Sigmoid colon (tissue), 7 donors: ENCODE data around the gene GIT2. TPM values are rescaled to one million over a fixed set of nuclear protein-coding genes. Genes with fewer than 3 reads are reported as not detected.

Source experiments
- DNase-seq: peaks from one replicate; pipeline ENCODE4 v3.0.0-alpha.2; 2019
- H3K27ac ChIP-seq, 4 donors: fragments of 200-600 bp; sonication (generic); one replicate each; pipeline ENCODE4 v1.5.1; 2016 to 2019; ENCODE audit warnings: mild to moderate bottlenecking in 1 of 4
- H3K27me3 ChIP-seq, 3 donors: fragments of 200-600 bp; sonication (generic); one replicate each; pipeline ENCODE4 v1.5.1; 2019; ENCODE audit warnings: mild to moderate bottlenecking in 1 of 3
- H3K36me3 ChIP-seq, 4 donors: fragments of 200-600 bp; sonication (generic); one replicate each; pipeline ENCODE4 v1.5.1; 2016 to 2019
- H3K4me1 ChIP-seq, 4 donors: fragments of 200-600 bp; sonication (generic); one replicate each; pipeline ENCODE4 v1.5.1; 2017 to 2019
- H3K4me3 ChIP-seq, 4 donors: fragments of 200-600 bp; sonication (generic); one replicate each; pipeline ENCODE4 v1.5.1; 2017 to 2019; ENCODE audit warnings: mild to moderate bottlenecking in 2 of 4, moderate library complexity in 1 of 4
- H3K9me3 ChIP-seq, 4 donors: fragments of 200-600 bp in 3 of 4; sonication (generic) in 3 of 4; one replicate each; pipeline versions ENCODE4 v1.5.1 to v1.6.1; 2013 to 2019
- EP300 ChIP-seq, 4 donors: sonication (generic); formaldehyde crosslinking; IDR thresholded peaks; one replicate each; pipeline ENCODE4 v1.6.1; 2017; ENCODE audit warnings: antibody characterized with exemption in 4 of 4
- POLR2A ChIP-seq, 2 donors: fragments of 450-650 bp; IDR thresholded peaks; one replicate each; pipeline ENCODE4 v1.6.1; 2016; ENCODE audit warnings: antibody characterized with exemption in 2 of 2, mild to moderate bottlenecking in 2 of 2, moderate library complexity in 2 of 2
- POLR2AphosphoS5 ChIP-seq, 4 donors: sonication (generic); formaldehyde crosslinking; IDR thresholded peaks; one replicate each; pipeline ENCODE4 v1.6.1; 2017; ENCODE audit warnings: antibody characterized with exemption in 4 of 4
- WGBS, 2 donors: extraction: QIAGEN DNeasy Blood & Tissue Kit; methylation state at CpG; one replicate each; pipeline ENCODE4 v1.1.7; 2013; 5-methylcytosine and 5-hydroxymethylcytosine counted together
- intact Hi-C: fragments of 100-400 bp; cut with DNase I; formaldehyde crosslinking; loops from one replicate; pipeline ENCODE4 v1.15.1; 2023
- polyA plus RNA-seq, 3 donors: library from polyadenylated mRNA; stranded (reverse); fragments of 200-250 nt; gene quantifications; one replicate each; pipeline ENCODE4 v1.2.3, GENCODE V29; 2013
- total RNA-seq, 4 donors: library from RNA; depleted of rRNA; stranded (reverse); fragments of >200 nt; gene quantifications; one replicate each; pipeline ENCODE4 v1.1.0, GENCODE V29; 2016
- TF ChIP-seq, protein P1 (sequence below), 4 experiments: fragments of 450-650 bp in 3 of 4; fragments of 200-600 bp in 1 of 4; IDR thresholded peaks; one replicate each; pipeline ENCODE4 v1.5.1; 2016 to 2019; ENCODE audit warnings: antibody characterized with exemption in 4 of 4, mild to moderate bottlenecking in 3 of 4, moderate library complexity in 2 of 4
- donor health status: healthy with polysubstance abuse.
- donor health status: Bipolar disorder and iron deficiency.
- donor health status: healthy.

Gene GIT2
- total and polyA plus RNA-seq, 7 donors = 6.0 to 54.6 (median 26.7) TPM

DNA sequence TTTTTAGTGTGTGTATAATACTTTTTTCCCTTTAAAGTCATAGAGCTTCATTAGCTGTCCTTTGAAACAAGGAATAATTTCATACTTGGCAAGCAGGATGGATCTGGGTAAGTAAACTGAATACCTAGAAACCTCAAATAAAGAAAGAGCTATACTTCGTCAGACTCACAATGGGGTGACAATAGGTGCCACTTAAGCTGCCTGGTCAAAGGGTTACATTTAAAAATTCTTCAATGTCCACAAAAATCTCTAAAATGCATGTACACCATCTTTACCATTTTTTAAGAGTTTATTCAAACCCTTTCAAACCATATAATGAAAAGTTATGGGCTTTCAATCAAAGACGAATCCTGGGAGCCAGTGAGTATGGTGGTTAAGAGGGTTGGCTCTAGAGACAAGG lies 3.1 kb downstream of the GIT2 start:
- no peaks in the 10 kb centered on the region for H3K9me3 ChIP-seq
- intact Hi-C loops = loop anchor here (10.0 kb wide), 1 partner anchor 278 kb away; the partner anchor contains the start of gene FAM222A
- H3K4me1 ChIP-seq = peaks cover 0 to 47% (median 37%) of the 10 kb centered on the region in 4 donors
- no peak overlapping the region for H3K4me3 ChIP-seq
- no peak for TF ChIP-seq EP300 (IDR thresholded peaks at IDR 0.05)
- TF ChIP-seq, protein P1, sequence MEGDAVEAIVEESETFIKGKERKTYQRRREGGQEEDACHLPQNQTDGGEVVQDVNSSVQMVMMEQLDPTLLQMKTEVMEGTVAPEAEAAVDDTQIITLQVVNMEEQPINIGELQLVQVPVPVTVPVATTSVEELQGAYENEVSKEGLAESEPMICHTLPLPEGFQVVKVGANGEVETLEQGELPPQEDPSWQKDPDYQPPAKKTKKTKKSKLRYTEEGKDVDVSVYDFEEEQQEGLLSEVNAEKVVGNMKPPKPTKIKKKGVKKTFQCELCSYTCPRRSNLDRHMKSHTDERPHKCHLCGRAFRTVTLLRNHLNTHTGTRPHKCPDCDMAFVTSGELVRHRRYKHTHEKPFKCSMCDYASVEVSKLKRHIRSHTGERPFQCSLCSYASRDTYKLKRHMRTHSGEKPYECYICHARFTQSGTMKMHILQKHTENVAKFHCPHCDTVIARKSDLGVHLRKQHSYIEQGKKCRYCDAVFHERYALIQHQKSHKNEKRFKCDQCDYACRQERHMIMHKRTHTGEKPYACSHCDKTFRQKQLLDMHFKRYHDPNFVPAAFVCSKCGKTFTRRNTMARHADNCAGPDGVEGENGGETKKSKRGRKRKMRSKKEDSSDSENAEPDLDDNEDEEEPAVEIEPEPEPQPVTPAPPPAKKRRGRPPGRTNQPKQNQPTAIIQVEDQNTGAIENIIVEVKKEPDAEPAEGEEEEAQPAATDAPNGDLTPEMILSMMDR (IDR thresholded peaks at IDR 0.05) = no peak
- no peak for TF ChIP-seq POLR2A (IDR thresholded peaks at IDR 0.05)
- no peaks in the 10 kb centered on the region for H3K27me3 ChIP-seq
- H3K27ac ChIP-seq = no peak overlapping the region
- no peak for DNase-seq
- H3K36me3 ChIP-seq = peaks cover 3 to 35% (median 9%) of the 10 kb centered on the region in 4 donors
- 83 to 89% methylated on average over 2 of the region's 2 CpGs for WGBS, 2 donors

DNA sequence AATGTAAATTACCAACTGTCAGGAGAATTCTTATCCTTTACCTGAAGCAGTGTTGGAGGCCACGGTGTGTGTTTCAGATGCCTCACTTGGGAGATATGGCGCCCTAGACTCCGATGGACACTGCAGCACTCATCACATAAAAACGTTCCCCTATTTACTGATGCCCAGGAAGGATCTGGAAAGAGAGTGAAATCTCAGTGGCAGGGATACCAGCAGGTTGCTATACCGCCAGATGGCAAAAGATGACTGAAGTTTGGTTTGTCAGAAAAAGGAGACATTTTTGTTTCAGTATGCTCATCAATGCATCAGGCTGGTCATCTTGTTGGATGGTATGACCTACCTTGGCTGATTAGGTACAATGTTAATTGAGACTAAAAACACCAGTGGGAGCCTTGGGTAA lies 4.6 kb downstream of the GIT2 start:
- DNase-seq = no peak
- 94 to 96% methylated on average over 5 of the region's 5 CpGs for WGBS, 2 donors
- intact Hi-C loops = loop anchor here (10.0 kb wide), 1 partner anchor 277 kb away; the partner anchor contains the start of gene FAM222A
- H3K9me3 ChIP-seq = no peaks in the 10 kb centered on the region
- peaks cover 0 to 45% (median 36%) of the 10 kb centered on the region in 4 donors for H3K4me1 ChIP-seq
- no peaks in the 10 kb centered on the region for H3K27me3 ChIP-seq
- no peak for TF ChIP-seq EP300 (IDR thresholded peaks at IDR 0.05)
- no peak for TF ChIP-seq POLR2AphosphoS5 (IDR thresholded peaks at IDR 0.05)
- TF ChIP-seq POLR2A (IDR thresholded peaks at IDR 0.05) = no peak
- TF ChIP-seq, protein P1 (IDR thresholded peaks at IDR 0.05) = no peak
- H3K27ac ChIP-seq = no peak overlapping the region
- peaks cover 7 to 50% (median 21%) of the 10 kb centered on the region in 4 donors for H3K36me3 ChIP-seq
- H3K4me3 ChIP-seq = no peak overlapping the region

DNA sequence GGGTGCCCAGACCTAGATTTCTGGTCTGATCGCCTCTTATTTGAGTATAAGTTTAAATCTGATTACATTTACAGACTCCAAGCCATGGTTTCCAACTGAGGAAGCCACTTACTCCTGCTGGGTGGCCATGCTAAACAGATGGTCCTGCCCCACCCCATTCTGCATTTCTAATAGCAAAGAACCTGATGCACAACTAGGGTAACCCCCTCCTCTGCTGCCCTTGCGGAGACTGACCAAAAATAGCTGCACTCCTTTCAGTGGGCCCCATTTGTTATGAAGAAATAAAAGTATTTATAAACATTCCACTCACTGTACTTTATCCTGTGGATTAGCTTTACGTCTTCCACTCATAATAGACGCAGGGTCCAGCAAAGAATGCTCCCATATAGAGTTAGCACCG lies 6.8 kb downstream of the GIT2 start:
- intact Hi-C loops = no loop called here
- H3K4me3 ChIP-seq = no peak overlapping the region
- 75 to 85% methylated on average over 5 of the region's 5 CpGs for WGBS, 2 donors
- H3K36me3 ChIP-seq = peaks cover 10 to 72% (median 35%) of the 10 kb centered on the region in 4 donors
- H3K4me1 ChIP-seq = peaks cover 0 to 28% (median 21%) of the 10 kb centered on the region in 4 donors
- no peak for TF ChIP-seq EP300 (IDR thresholded peaks at IDR 0.05)
- no peak for TF ChIP-seq POLR2A (IDR thresholded peaks at IDR 0.05)
- no peak for TF ChIP-seq POLR2AphosphoS5 (IDR thresholded peaks at IDR 0.05)
- TF ChIP-seq, protein P1 (IDR thresholded peaks at IDR 0.05) = no peak
- H3K9me3 ChIP-seq = no peaks in the 10 kb centered on the region
- no peaks in the 10 kb centered on the region for H3K27me3 ChIP-seq
- H3K27ac ChIP-seq = peak overlapping the region in 3 of 4 donors; percentile 7 to 39 (median 30)
- no peak for DNase-seq

DNA sequence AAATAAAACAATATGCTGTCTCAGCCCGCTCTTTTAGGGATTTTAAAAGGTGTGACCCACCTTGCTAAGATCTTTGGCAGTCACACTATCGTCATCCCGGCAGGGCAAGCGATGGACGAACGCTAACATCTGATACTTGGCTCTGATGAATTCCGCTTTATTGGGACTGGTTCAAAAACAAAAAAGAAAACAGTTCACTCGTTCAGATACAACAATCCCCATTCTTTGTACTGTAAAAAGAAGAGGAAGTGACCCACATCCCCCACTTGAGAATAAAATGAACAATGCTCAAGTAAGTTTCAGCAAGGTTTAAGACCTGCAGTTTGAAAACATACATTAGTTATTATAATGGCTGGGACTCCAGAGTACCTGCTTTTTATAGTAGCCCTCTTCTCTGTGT lies 7.3 kb downstream of the GIT2 start:
- peaks cover 10 to 77% (median 38%) of the 10 kb centered on the region in 4 donors for H3K36me3 ChIP-seq
- intact Hi-C loops = no loop called here
- H3K27ac ChIP-seq = peak overlapping the region in 3 of 4 donors; percentile 7 to 39 (median 30)
- H3K4me3 ChIP-seq = no peak overlapping the region
- DNase-seq = no peak
- H3K27me3 ChIP-seq = no peaks in the 10 kb centered on the region
- TF ChIP-seq, protein P1 (IDR thresholded peaks at IDR 0.05) = no peak
- TF ChIP-seq POLR2AphosphoS5 (IDR thresholded peaks at IDR 0.05) (no peak), POLR2A (IDR thresholded peaks at IDR 0.05) (no peak), EP300 (IDR thresholded peaks at IDR 0.05) (no peak)
- 81 to 90% methylated on average over 8 of the region's 8 CpGs for WGBS, 2 donors
- H3K4me1 ChIP-seq = peaks cover 0 to 23% (median 17%) of the 10 kb centered on the region in 4 donors
- H3K9me3 ChIP-seq = no peaks in the 10 kb centered on the region

DNA sequence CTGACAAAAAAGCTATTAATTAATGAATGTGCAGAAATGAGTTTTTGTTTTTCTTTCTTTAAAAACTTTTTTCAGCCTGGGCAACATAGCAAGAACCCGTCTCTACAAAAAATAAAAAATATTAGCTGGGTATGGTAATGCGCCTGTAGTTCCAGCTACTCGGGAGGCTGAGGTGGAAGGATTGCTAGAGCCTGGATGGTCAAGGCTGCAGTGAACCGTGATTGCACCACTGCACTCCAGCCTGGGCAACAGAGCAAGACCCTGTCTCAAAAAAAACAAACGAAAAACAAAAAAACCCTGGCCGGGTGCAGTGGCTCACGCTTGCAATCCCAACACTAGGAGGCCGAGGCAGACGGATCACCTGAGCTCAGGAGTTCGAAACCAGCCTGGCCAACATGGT lies 7.9 kb downstream of the GIT2 start:
- intact Hi-C loops = no loop called here
- WGBS, 2 donors = 89 to 94% methylated on average over 10 of the region's 10 CpGs
- H3K27ac ChIP-seq = no peak overlapping the region
- no peaks in the 10 kb centered on the region for H3K9me3 ChIP-seq
- H3K4me3 ChIP-seq = no peak overlapping the region
- no peak for TF ChIP-seq EP300 (IDR thresholded peaks at IDR 0.05)
- TF ChIP-seq POLR2A (IDR thresholded peaks at IDR 0.05) = no peak
- no peak for TF ChIP-seq POLR2AphosphoS5 (IDR thresholded peaks at IDR 0.05)
- TF ChIP-seq, protein P1 (IDR thresholded peaks at IDR 0.05) = no peak
- no peaks in the 10 kb centered on the region for H3K27me3 ChIP-seq
- no peak for DNase-seq
- H3K36me3 ChIP-seq = peaks cover 14 to 83% (median 44%) of the 10 kb centered on the region in 4 donors
- peaks cover 0 to 23% (median 14%) of the 10 kb centered on the region in 4 donors for H3K4me1 ChIP-seq
